GM21723 (cell line): ENCODE results near the gene KCNC3.
A peak's percentile ranks its signal among the peaks of the same experiment; 100 is the strongest.

Source experiments
- ATAC-seq: cut with Tn5 transposase; IDR thresholded peaks from one replicate; pipeline ENCODE4 v1.9.1; 2021; ENCODE audit warnings: mild to moderate bottlenecking, moderate library complexity; ENCODE audit not compliant: unreplicated experiment

KCNC3 gene

DNA sequence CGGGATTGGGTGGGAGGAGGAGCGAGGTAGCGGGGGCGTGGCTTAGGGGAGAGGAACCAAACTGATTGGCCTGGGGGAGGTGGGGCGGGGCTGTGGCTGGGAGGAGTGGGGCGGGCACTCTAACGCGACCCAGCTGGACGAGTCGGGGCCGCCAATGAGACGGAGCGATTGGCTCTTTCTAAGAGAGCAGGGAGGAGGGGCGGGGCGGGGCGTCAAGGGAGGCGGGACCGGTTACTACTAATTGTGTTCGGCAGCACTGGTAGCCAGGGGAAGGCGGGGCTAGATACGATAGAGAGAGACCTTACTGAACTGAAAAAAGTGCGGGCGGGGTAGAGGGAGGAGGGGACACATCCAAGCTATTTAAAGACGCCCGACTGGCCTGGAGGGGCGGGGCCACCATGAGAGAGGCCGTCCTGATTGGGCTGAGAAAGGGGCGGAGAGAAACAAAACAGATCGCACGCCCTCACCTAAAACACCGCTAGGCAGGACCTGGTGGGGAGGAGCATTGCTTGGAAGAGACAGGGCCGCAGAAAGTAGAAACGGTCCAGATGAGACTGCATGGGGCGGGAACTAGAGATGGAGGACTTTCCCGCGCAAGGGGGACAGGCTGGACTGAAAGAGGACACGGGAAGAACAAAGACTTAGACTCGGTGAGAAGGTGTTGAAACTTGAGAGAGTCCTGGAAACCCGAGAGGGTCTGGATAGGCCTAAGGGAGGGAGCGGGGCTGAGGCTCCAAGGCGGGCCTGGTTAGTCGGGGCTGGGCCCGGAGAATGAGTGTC is at the start of gene KCNC3:
Gene KCNC3, minus strand, starts transcription at position 232 of the 780 bp plus-strand sequence. CDS start 295 bp downstream, outside the sequence.
- ATAC-seq, result peak; percentile 50

- no peak for ATAC-seq
These were observed 49.7 kb upstream of the KCNC3 start for GRCh38 chr19:50378863-50379236.

- ATAC-seq, result no peak
These were observed 49.1 kb upstream of the KCNC3 start for GRCh38 chr19:50378169-50378862.

GRCh38 chr19:50377517-50377916 is 48.3 kb upstream of the KCNC3 start:
- no peak for ATAC-seq

DNA sequence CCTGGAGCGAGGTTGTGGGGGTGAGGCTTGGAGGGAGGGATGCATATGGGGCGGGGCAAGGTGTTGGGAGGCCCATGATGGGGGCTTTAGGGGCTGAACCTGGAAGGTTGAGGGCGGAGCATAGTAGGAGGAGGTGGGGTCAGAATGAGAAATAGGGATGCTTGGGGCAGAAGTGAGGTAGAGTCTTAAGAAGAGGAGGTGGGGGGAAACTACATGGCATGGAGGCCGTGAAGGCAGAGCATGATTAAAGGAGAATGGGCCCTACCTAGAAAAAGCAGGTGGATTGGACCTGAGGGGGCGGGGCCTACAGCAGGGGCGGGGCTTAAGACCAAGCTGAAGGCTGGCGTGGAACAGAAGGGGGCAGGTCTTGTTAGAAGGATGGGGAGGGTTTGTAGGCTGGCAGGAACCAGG is 47.9 kb upstream of the KCNC3 start:
- no peak for ATAC-seq

GRCh38 chr19:50376166-50377050 is 47.2 kb upstream of the KCNC3 start, which contains the start of gene NR1H2:
Gene NR1H2 (plus strand): TSS chr19:50376457. CDS start chr19:50377606, 1,149 bp downstream.
- ATAC-seq, result peak; percentile 77

- no peak for ATAC-seq
These were observed 42.8 kb upstream of the KCNC3 start for GRCh38 chr19:50371914-50372475.

DNA sequence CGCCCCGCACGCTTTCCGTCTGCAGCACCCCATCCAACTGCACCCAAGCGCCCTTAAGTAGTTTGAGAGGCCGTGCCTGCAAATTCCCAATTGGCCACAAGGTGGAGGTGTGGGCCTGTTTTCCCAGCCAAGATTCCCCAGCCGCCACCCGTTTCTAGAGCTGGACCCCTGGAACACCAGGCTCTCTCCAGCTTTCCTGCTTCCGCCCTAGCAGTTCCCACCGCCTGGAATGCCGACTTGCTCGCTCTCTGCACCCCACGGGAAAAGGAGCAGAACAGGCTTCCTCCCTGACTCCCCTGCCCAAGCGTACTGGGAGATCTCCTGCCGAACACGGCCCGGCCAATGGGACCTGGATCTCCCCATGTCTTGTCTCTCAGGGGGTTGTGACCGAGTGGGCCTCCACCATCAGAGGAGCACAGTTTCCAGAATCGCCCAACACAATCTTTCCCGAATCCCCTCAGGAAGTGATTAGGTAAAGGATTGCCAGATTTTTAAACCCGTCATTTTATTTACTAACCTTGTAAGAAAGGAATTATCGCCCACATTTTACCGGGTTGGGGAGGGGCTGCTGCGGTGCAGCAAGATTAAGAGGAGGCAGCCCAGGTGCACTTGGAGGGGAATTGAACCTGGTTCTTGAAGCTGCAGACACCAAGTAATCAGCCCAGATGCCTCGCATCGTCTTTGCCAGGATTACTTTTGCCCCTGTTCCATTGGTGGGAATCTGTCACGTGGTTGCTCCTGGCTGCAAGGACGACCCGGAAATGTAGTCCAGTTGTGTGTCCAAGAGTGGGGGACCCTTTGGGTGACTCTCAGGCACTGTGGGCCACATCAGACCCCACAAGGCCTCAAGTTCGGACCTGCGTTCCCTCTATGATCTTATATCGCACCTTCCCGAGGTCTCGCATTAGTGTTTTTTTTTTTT is 39.7 kb upstream of the KCNC3 start:
- ATAC-seq, result peak; percentile 73

GRCh38 chr19:50365434-50366306 is 36.5 kb upstream of the KCNC3 start, which contains the start of gene NAPSA:
Gene NAPSA (minus strand): TSS chr19:50365639. CDS start chr19:50365621, 18 bp downstream.
- no peak for ATAC-seq

DNA sequence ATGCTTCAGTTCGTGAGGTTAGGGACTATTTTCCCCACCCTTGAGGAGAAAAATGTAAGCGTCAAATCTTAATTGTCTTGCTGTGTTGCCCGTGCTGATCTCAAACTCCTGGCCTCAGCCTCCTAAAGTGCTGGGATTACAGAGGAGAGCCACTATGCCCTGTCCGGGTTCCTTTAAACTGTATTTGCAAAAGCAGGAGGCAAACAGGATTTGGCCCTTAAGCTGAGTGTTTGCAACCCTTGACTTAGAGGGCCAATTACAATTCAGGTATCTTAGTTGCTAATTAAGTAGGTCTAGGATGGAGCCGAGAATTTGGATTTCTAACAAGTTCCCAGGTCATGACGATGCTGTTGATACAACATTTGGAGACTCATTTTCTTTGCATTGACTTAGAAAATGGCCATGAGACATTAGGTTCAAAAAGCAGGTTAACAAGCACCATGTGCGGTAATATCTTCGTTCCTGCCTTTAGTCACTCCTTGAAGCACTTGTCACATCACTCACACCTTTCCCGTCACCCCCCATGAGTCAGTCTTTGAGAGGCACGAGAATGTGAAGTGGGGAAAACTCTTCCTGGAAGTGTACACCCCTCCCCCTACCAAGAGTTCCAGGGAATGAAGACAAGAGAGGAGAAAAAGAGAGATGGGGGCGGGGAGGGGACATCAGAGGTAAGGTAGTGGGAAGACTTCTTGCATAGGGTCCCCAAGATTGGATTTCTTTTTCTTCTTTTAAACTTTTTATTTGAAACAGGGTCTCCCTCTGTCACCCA is 33.7 kb upstream of the KCNC3 start:
- ATAC-seq, result no peak

DNA sequence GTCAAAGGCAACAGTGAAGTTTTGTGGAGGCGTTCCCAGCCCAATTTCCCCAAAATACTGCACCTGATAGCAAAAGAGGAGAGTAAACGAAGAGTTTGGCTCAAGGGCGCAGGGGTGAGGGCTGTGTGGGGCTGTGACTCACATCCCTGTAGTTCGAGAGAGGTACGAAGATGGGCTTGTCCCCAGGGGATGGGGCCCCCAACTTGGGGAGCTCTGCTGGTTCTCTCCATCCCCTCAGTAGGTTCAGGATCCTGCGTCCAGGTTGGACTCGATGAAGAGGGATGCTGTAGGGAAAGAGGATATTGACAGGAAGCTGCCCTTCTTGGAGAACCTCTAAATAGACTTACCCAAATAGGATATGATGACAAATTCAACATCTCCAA is 32.8 kb upstream of the KCNC3 start:
- ATAC-seq, result no peak

DNA sequence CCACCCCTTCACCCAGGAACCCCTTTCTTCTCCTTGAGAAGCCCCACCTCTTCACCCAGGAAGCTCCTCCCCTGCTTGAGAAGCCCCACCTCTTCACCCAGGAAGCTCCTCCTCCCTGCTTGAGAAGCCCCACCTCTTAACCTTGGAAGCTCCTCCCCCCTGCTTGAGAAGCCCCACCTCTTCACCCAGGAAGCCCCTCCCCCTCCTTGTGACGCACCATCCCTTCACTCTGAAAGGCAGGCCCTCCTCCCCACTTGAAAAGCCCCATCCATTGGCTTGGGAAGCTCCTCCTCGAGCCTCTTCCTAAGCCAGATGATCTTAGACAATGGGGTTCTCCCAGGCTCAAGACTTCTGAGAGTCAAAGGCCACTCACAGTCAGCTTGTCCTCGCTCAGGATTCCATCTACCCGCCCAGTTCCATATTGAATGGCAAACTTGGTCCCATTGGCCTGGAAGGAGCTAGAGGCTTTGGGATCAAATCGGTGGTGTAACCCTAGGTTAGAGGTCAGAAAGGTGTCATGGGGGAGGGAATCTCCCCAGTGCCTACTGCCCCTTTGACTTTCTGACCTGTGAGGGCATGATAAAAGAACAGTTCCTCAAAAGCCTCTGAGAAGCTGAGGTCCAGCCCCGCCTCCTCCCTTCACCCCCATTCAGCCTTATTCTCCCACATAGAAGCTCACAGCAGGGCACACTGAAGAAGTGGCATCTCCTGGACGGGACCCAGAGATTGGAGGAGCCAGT is 32.3 kb upstream of the KCNC3 start:
- no peak for ATAC-seq

DNA sequence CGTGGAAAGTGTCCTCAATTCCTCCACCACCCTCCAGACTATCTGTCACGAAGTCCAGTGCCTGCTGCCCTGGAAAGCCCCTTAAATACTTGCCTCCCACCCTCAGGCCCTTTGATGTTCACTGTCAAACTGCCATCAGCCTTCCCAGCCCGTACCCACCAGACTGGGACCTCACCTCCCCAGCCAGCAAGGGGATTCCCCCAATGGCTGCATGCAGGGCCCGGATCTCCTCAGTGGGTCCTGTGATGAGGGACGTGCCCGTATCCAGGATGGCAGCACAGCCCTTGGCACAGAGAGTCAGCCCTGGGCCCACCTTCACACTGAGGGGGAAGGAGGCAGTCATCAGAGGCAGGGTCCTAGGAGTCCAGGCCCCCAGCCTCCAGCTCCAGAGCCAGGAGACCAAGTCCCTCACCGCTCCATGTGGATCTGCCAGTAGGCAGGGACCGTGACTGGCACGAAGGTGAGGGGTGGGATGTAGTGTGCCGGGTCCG is 30.2 kb upstream of the KCNC3 start:
- no peak for ATAC-seq

DNA sequence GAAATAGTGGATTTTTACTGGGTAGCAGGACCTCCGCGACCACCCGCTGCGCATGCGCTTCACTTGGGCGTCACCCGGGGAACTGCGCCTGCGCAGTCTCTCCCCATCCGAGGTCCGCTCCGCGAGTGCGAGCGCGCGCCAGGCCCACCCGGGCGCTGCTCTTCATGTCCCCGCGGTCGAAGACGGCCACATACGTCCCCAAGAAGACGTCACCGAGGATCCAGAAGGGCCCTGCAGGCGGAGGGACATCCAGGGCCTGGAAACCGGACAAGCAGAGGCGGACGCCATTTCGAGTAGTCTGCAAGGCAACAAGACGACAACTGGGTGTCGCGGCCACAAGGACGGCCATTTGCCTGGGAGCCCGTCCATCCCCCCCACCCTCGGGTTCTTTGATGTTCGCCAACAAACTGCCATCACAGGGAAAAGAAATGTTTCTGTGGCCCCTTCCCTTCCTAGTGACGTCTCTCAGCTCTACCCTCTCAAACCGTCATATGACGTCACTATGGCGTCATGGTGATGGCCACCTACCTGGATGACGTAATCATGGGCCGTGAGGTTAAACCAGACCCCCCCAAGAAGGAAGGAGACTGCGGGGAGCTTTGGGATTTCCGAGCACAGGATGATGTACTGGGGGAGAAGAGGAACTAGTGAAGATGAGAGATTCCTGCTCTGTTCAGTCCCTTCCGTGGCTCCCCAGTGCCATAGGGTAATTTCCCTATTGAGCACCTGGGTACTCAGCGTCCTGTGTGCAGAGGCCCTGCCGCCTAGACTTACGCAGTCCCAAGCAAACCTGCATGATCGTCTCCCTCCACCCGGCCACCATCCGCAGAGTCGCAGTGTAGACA is 29.5 kb upstream of the KCNC3 start:
- ATAC-seq, result no peak

GRCh38 chr19:50357178-50358100 is 28.3 kb upstream of the KCNC3 start:
- peak; percentile 65 for ATAC-seq
